Measurements from ENCODE around the gene ALDH3A1. TPM values are rescaled to one million over a fixed set of nuclear protein-coding genes. Genes with fewer than 3 reads are reported as not detected.

Gene ALDH3A1
- total RNA-seq, 1 donor from 2014 or later: 14.4 TPM

DNA sequence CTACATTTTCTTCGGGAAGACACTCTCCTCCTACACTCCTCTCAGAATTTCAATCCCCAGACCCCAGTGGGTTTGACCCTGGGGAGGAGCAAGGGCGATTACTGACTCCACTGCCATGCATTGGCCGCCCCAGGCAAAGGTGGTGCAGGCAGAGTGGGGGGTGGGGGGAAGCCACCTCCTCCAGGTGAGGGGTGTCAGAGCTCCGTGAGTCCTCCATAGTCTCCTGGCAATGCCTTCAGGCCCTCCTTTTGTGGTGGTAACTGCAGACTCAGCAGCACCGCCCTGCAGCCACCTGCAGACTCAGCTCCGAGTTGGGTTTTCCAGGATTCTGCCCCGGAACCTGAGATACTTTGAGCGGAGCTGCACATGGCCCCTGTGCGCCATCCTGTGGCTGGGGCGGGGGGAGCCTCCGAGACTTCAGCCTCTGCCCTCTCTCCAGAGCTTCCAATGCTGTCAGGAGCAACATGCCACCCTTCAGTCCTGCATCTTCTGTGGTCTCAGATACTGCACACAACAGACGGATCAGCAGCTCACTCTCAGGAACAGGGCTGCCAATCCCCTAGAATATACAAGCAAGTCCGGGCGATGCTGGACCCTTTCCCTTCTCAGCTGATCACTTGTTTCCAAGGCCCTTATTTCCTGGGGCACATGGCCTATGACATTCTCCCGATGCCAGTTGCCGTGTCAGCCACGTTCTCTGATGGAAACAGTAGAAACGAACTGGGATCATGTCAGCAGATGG lies 29.3 kb downstream of the ALDH3A1 start:
- TF ChIP-seq, protein P1, sequence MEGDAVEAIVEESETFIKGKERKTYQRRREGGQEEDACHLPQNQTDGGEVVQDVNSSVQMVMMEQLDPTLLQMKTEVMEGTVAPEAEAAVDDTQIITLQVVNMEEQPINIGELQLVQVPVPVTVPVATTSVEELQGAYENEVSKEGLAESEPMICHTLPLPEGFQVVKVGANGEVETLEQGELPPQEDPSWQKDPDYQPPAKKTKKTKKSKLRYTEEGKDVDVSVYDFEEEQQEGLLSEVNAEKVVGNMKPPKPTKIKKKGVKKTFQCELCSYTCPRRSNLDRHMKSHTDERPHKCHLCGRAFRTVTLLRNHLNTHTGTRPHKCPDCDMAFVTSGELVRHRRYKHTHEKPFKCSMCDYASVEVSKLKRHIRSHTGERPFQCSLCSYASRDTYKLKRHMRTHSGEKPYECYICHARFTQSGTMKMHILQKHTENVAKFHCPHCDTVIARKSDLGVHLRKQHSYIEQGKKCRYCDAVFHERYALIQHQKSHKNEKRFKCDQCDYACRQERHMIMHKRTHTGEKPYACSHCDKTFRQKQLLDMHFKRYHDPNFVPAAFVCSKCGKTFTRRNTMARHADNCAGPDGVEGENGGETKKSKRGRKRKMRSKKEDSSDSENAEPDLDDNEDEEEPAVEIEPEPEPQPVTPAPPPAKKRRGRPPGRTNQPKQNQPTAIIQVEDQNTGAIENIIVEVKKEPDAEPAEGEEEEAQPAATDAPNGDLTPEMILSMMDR (IDR thresholded peaks at IDR 0.05): no peak
- H3K27ac ChIP-seq: no peak overlapping the region
- intact Hi-C loops (cut with DNase I): no loop called here

DNA sequence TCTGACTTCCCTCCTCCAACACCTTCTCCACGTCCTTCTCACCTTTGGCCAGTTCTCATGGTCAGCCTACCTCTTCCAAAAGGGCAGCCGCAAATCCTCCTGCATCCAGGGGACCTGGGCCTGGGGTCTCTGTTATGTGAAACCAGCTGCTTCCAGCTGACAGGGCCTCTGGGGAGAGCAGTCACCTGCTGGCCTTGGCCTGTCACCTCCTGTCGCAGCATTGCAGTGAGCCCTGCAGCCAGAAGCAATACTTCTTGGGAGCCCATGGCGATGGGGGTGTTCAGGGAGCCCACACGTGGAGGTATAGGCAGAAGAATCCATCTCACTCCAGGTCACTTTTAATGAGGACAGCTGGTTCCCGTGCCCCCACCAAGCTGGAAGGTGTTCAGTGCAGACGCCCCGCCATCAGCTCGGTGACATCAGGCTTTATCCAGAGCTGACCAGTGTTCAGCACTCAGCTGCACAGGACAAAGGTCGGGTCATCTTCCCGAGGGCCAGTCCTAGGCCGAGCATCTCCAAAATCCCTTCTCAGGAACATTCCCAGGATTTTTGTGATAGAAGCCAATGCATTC lies 30.0 kb downstream of the ALDH3A1 start:
- no peaks in the 10 kb centered on the region for H3K4me1 ChIP-seq
- no peak overlapping the region for H3K27ac ChIP-seq
- H3K4me3 ChIP-seq: no peak overlapping the region
- H3K27me3 ChIP-seq: no peaks in the 10 kb centered on the region
- H3K36me3 ChIP-seq: no peaks in the 10 kb centered on the region
- intact Hi-C loops (cut with DNase I): no loop called here
- H3K9me3 ChIP-seq: no peaks in the 10 kb centered on the region
- no peak for DNase-seq (ENCODE audit: low spot score in 2 of 2)
- TF ChIP-seq, protein P1 (IDR thresholded peaks at IDR 0.05): no peak

More for the DNA sequence above, 29.3 kb downstream of the ALDH3A1 start:
- no peaks in the 10 kb centered on the region for H3K9me3 ChIP-seq
- DNase-seq (ENCODE audit: low spot score in 2 of 2): no peak
- no peaks in the 10 kb centered on the region for H3K27me3 ChIP-seq
- no peaks in the 10 kb centered on the region for H3K4me1 ChIP-seq
- H3K36me3 ChIP-seq: no peaks in the 10 kb centered on the region
- H3K4me3 ChIP-seq: no peak overlapping the region

DNA sequence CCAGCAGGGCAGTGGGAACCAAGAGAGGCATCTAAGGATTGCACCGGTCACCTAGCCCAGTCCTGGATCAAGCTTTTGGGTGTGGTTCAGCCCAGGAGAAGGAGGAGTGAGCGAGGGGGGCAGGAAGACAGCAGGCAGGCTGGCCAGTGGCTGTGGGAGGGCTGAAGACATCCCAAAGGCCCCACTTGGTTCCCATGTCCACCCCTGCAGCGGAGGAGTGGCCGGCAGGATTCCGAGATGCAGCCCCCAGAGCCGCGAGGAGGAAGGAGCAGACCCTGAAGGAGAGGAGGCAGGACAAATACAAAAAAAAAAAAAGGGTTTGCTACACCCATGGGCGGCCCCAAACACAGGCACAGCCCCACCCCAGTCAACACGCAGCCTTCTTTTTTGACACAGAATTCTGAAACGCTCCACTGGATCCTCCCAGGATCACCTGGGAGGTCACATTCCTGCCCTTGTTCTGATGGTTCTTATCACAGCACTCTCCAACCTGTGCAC lies 30.6 kb downstream of the ALDH3A1 start:
- Histone ChIP-seq H3K27me3 (no peaks in the 10 kb centered on the region), H3K27ac (no peak overlapping the region), H3K9me3 (no peaks in the 10 kb centered on the region), H3K4me1 (no peaks in the 10 kb centered on the region), H3K36me3 (no peaks in the 10 kb centered on the region), H3K4me3 (no peak overlapping the region)
- no peak for DNase-seq (ENCODE audit: low spot score in 2 of 2)
- TF ChIP-seq, protein P1 (IDR thresholded peaks at IDR 0.05): no peak
- intact Hi-C loops (cut with DNase I): no loop called here

DNA sequence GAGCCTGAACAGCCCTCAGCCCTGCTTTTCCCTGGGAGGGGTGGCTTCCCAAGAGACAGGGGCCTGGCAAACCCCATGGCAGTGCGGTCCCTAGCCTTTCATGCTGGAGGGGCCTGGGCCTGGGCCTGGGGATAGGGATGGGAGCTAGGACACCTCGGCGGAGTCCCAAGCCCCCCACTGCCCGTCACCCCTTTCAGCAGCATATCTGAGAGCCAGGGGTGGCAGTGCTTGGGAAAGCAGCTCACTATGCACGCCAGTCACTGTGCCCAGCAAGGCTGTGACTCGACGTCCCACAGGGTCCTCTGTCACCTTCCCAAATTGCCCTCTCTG lies 31.1 kb downstream of the ALDH3A1 start:
- TF ChIP-seq, protein P1 (IDR thresholded peaks at IDR 0.05): no peak
- Histone ChIP-seq H3K36me3 (no peaks in the 10 kb centered on the region), H3K27ac (no peak overlapping the region), H3K27me3 (no peaks in the 10 kb centered on the region), H3K4me1 (no peaks in the 10 kb centered on the region), H3K9me3 (no peaks in the 10 kb centered on the region), H3K4me3 (no peak overlapping the region)
- intact Hi-C loops (cut with DNase I): no loop called here
- DNase-seq (ENCODE audit: low spot score in 2 of 2): no peak

DNA sequence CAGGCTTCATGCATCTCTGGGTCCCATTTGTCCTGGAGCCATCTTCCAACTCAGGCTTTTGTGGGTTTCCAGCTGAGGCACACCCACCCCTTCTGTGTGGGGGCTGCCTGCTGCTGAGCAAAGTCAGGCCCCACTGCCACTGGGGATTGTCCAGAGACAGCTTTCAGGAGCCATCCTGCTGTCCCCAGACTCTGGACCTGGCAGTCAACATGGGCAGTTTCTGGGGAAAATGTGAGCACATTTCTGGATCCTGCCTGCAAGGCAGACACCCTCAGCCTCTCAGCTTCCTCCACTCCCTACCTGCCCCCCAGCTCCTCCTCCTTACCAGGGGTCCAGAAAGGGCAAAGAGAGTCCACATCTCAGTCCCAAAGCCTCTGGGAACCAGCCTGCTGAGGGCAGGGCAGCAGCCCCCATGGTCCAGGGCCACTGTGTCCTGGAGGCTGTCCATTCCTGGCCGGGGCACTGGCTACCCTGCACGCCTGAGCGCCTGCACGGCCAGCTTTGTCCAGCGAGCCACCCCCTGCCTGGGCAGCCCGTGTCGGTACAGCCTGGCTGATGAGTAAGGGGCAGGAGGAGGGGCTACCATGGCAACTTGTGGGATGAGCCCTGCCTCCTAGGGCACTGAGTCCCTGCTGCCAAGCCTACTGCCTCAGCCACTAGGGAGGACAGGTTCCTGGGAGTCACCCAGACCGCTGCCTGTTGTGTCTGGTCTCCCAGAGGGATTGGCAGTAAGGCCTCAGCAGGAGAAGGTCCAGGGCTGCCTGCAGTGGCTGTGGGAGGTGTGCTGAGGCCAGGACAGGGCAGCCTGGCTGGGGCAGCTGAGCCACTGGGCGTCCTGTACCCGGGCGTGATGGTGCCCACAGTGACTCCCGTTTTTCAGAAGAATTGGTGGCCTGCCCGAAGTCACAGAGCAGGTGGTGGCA lies 31.7 kb downstream of the ALDH3A1 start, which contains the start of gene SLC47A2:
Gene SLC47A2 (minus strand): TSS at position 477 of the 923 bp plus-strand sequence. CDS start 29 bp downstream, at position 448.
- intact Hi-C loops (cut with DNase I): no loop called here
- no peak within 1 kb of the TSS for H3K4me3 ChIP-seq
- H3K9me3 ChIP-seq: no peaks in the 10 kb centered on the region
- no peak for DNase-seq (ENCODE audit: low spot score in 2 of 2)
- TF ChIP-seq, protein P1 (IDR thresholded peaks at IDR 0.05): no peak
- no peak within 1 kb of the TSS for H3K27ac ChIP-seq
- no peaks in the 10 kb centered on the region for H3K4me1 ChIP-seq
- no peaks in the 10 kb centered on the region for H3K36me3 ChIP-seq
- H3K27me3 ChIP-seq: no peaks in the 10 kb centered on the region
